PFSK-1 (cell line): ENCODE results near the gene WDR82.

Experiments used
- FOXP2 ChIP-seq: optimal IDR thresholded peaks from 2 replicates; pipeline ENCODE3; 2011; ENCODE audit warnings: borderline replicate concordance, control low read depth, inconsistent platforms; ENCODE audit not compliant: insufficient read depth; ENCODE audit errors: extremely low read length, extremely low read depth
- POLR2AphosphoS5 ChIP-seq: IDR thresholded peaks from 2 replicates; pipeline ENCODE4 v1.6.1; 2012; ENCODE audit warnings: low read depth, mild to moderate bottlenecking, control low read depth, low read length, moderate library complexity
- SIN3A ChIP-seq: IDR thresholded peaks from 2 replicates; pipeline ENCODE4 v1.6.1; 2012; ENCODE audit warnings: mild to moderate bottlenecking, low read length, moderate library complexity, borderline replicate concordance; ENCODE audit not compliant: insufficient read depth
- TAF1 ChIP-seq: IDR thresholded peaks from 2 replicates; pipeline ENCODE4 v1.6.1; 2012; ENCODE audit warnings: low read length, control low read depth, borderline replicate concordance; ENCODE audit not compliant: insufficient read depth
- TF ChIP-seq, protein P1 (sequence below), 2 experiments: IDR thresholded peaks; 2 replicates each; pipeline versions ENCODE4 v1.6.1 to v1.8.0; 2011 to 2012; ENCODE audit warnings: low read depth in 2 of 2, low read length in 2 of 2, control low read depth in 1 of 2, inconsistent platforms in 1 of 2, mild to moderate bottlenecking in 1 of 2, moderate library complexity in 1 of 2; ENCODE audit not compliant: insufficient read depth in 1 of 2

The WDR82 gene

DNA sequence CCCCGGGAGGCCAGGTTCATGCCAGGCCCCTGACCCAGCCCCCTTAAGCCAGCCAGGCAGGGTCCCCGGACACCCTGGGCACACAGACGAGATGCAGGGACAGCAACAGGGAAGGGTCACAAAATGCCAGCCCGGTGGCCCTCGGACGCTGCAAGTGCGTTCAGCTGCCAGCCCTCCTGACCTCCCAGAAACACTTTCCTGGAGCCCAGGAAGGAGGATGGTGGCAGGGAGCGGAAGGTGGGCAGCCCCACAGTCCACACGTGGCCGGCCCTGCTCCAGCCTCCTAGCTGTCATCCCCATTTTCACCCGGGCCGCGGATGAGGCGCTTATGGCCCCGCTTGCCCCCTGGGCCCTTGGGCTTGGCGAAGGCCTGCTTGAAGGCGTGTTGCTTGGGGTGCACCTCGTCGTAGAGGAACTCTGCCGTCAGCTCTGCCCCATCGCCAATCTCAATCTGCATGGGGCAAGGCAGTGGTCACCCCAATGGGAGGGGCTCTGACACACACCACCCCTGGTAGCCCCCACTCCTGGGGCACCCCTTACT, 49.6 kb downstream of the WDR82 start:
- TF ChIP-seq TAF1: no peak
- TF ChIP-seq POLR2AphosphoS5: no peak
- TF ChIP-seq SIN3A: no peak
- no peak for TF ChIP-seq FOXP2
- TF ChIP-seq, protein P1, sequence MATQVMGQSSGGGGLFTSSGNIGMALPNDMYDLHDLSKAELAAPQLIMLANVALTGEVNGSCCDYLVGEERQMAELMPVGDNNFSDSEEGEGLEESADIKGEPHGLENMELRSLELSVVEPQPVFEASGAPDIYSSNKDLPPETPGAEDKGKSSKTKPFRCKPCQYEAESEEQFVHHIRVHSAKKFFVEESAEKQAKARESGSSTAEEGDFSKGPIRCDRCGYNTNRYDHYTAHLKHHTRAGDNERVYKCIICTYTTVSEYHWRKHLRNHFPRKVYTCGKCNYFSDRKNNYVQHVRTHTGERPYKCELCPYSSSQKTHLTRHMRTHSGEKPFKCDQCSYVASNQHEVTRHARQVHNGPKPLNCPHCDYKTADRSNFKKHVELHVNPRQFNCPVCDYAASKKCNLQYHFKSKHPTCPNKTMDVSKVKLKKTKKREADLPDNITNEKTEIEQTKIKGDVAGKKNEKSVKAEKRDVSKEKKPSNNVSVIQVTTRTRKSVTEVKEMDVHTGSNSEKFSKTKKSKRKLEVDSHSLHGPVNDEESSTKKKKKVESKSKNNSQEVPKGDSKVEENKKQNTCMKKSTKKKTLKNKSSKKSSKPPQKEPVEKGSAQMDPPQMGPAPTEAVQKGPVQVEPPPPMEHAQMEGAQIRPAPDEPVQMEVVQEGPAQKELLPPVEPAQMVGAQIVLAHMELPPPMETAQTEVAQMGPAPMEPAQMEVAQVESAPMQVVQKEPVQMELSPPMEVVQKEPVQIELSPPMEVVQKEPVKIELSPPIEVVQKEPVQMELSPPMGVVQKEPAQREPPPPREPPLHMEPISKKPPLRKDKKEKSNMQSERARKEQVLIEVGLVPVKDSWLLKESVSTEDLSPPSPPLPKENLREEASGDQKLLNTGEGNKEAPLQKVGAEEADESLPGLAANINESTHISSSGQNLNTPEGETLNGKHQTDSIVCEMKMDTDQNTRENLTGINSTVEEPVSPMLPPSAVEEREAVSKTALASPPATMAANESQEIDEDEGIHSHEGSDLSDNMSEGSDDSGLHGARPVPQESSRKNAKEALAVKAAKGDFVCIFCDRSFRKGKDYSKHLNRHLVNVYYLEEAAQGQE (IDR thresholded peaks at IDR 0.05; ENCODE audit: insufficient read depth in 1 of 2, low read depth in 2 of 2, low read length in 2 of 2): no peak

- no peak for TF ChIP-seq FOXP2
- no peak for TF ChIP-seq POLR2AphosphoS5
- TF ChIP-seq TAF1: no peak
- TF ChIP-seq SIN3A: no peak
- TF ChIP-seq, protein P1 (IDR thresholded peaks at IDR 0.05; ENCODE audit: insufficient read depth in 1 of 2, low read depth in 2 of 2, low read length in 2 of 2): no peak
These were observed 50.2 kb downstream of the WDR82 start for GRCh38 chr3:52228266-52228665.

DNA sequence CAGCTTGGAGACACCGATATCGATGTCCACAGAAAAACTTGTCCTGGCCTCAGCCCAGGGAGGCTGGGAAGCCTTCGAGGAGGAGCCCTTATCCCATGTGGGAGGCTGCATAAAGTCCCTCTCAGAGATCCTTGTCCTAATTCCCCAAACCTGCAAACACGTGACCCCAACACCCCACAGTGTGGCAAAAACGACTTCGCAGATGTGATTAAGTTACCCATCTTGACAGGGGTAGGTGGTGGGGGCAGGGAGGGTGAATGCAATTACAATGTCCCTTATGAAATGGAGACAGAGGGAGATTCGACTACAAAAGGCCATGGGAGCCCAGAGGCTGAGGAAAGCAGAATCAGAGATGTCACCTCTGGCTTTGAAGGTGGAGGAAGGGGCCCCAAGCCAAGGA, 50.7 kb downstream of the WDR82 start:
- TF ChIP-seq FOXP2: no peak
- no peak for TF ChIP-seq SIN3A
- no peak for TF ChIP-seq TAF1
- TF ChIP-seq, protein P1 (IDR thresholded peaks at IDR 0.05; ENCODE audit: insufficient read depth in 1 of 2, low read depth in 2 of 2, low read length in 2 of 2): no peak
- TF ChIP-seq POLR2AphosphoS5: no peak

GRCh38 chr3:52227117-52227516, 51.3 kb downstream of the WDR82 start:
- TF ChIP-seq POLR2AphosphoS5 (no peak), TAF1 (no peak), SIN3A (no peak), FOXP2 (no peak)
- TF ChIP-seq, protein P1 (IDR thresholded peaks at IDR 0.05; ENCODE audit: insufficient read depth in 1 of 2, low read depth in 2 of 2, low read length in 2 of 2): no peak

DNA sequence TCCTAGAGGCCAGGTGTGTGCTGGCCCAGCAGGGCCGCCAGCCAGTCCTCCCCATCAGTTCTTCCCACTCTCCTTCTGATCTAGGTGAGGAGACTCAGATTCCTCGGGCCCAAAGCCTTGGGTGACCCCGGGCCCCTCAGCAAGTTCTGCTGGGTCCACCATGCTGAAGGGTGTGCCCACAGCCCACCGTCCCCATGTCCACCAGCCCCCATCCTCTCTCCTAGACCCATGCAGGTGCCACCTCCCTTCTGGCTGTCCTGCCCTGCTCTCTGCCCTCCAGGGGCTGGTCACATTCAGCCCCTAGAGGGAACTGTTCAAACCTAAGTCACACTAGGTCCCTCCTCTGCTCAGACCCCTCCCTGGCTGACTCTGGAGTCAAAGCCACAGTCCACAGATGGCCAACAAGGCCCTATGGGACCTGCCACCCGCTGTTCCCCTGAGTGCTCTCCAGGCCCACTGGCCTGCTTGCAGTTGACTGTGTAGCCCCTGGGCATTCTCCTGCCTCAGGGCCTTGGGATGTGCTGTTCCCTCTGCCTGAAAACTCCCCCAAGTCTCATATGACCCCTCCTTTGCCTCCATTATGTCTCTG, 52.1 kb downstream of the WDR82 start:
- TF ChIP-seq SIN3A (no peak), POLR2AphosphoS5 (no peak), TAF1 (no peak), FOXP2 (no peak)
- TF ChIP-seq, protein P1 (IDR thresholded peaks at IDR 0.05; ENCODE audit: insufficient read depth in 1 of 2, low read depth in 2 of 2, low read length in 2 of 2): no peak
